NCI-H2227 (cell line): ENCODE results near the gene SFTPD.
"Not testable (repeated sequence)": the region's sequence is repeated elsewhere in the genome, so short reads cannot be mapped to it uniquely, and the experiment has no call there.

Experiments
- DNase-seq: peaks from one replicate; lab custom pipeline; 2025; ENCODE audit not compliant: unreplicated experiment; lab: John Stamatoyannopoulos, UW

The SFTPD gene

GRCh38 chr10:79948976-79949722, at the start of gene SFTPD:
TSS of gene SFTPD (minus strand) at chr10:79949105. CDS start at chr10:79946659, 2,446 bp downstream.
- no peak for DNase-seq

GRCh38 chr10:79995979-79996634, 47.2 kb upstream of the SFTPD start:
- DNase-seq = no peak

- DNase-seq = no peak
Observed at GRCh38 chr10:79994556-79994955, 45.7 kb upstream of the SFTPD start.

- DNase-seq = not testable (repeated sequence)
Observed at GRCh38 chr10:79988199-79988598, 39.3 kb upstream of the SFTPD start.

GRCh38 chr10:79986661-79987060, 37.8 kb upstream of the SFTPD start:
- DNase-seq = not testable (repeated sequence)

- no peak for DNase-seq
Observed at GRCh38 chr10:79985481-79986072, 36.7 kb upstream of the SFTPD start.

- no peak for DNase-seq
Observed at GRCh38 chr10:79984851-79985250, 35.9 kb upstream of the SFTPD start.

- no peak for DNase-seq
Observed at GRCh38 chr10:79983286-79983909, 34.5 kb upstream of the SFTPD start.

- DNase-seq = peak; percentile 19
Observed at GRCh38 chr10:79982861-79983260, 34.0 kb upstream of the SFTPD start.

GRCh38 chr10:79982362-79982800, 33.5 kb upstream of the SFTPD start:
- no peak for DNase-seq

- DNase-seq = peak; percentile 76
Observed at GRCh38 chr10:79981450-79982361, 32.8 kb upstream of the SFTPD start.

GRCh38 chr10:79980711-79981110, 31.8 kb upstream of the SFTPD start:
- DNase-seq = no peak

- no peak for DNase-seq
Observed at GRCh38 chr10:79979976-79980687, 31.2 kb upstream of the SFTPD start.

GRCh38 chr10:79979310-79979975, 30.5 kb upstream of the SFTPD start:
- no peak for DNase-seq

GRCh38 chr10:79976999-79977398, 28.1 kb upstream of the SFTPD start:
- no peak for DNase-seq

GRCh38 chr10:79970062-79970461, 21.2 kb upstream of the SFTPD start:
- DNase-seq = no peak

- no peak for DNase-seq
Observed at GRCh38 chr10:79947787-79948424, 999 bp downstream of the SFTPD start.

GRCh38 chr10:79947083-79947415, 1.9 kb downstream of the SFTPD start:
- no peak for DNase-seq
